GM13977 (cell line): ENCODE results near the gene PPAN.

ENCODE experiments used
- DNase-seq: peaks from one replicate; pipeline ENCODE4 v3.0.0; 2012; ENCODE audit warnings: low spot score
- in situ Hi-C: fragments of 300-500 bp; cut with MboI; formaldehyde crosslinking; loops from one replicate; pipeline ENCODE4 v1.12.0; 2022; ENCODE audit warnings: low sequenced_read_pairs, low pct_unique_long_range_greater_than_20kb, mixed read lengths, inconsistent platforms; ENCODE audit not compliant: unreplicated experiment
- TF ChIP-seq, protein P1 (sequence below): IDR thresholded peaks from 2 replicates; pipeline ENCODE4 v1.5.1; 2012; ENCODE audit warnings: mild to moderate bottlenecking, control low read depth; ENCODE audit not compliant: insufficient read depth; ENCODE audit errors: extremely low read depth, missing control alignments

Gene PPAN

DNA sequence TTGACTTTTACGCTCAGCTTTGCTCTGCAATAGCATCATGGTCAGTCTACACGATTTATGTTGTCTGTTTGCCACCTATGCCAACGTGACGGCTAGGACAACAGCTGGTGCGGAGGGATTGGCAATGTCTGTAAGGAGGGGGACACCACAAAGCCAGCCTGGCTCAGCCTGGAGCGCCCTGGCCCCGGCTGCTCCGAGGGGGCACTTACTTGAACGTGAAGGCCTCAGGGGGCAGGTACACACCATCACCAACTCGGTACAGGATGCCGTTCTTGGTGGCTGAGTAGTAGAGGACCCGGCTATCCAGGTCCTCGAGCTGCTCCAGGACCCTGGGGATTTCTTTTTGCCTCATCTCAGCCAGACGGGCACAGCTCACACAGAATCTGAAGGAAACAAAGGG, 40.0 kb downstream of the PPAN start:
- DNase-seq = no peak
- TF ChIP-seq, protein P1, sequence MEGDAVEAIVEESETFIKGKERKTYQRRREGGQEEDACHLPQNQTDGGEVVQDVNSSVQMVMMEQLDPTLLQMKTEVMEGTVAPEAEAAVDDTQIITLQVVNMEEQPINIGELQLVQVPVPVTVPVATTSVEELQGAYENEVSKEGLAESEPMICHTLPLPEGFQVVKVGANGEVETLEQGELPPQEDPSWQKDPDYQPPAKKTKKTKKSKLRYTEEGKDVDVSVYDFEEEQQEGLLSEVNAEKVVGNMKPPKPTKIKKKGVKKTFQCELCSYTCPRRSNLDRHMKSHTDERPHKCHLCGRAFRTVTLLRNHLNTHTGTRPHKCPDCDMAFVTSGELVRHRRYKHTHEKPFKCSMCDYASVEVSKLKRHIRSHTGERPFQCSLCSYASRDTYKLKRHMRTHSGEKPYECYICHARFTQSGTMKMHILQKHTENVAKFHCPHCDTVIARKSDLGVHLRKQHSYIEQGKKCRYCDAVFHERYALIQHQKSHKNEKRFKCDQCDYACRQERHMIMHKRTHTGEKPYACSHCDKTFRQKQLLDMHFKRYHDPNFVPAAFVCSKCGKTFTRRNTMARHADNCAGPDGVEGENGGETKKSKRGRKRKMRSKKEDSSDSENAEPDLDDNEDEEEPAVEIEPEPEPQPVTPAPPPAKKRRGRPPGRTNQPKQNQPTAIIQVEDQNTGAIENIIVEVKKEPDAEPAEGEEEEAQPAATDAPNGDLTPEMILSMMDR = no peak
- in situ Hi-C loops = no loop called here

DNA sequence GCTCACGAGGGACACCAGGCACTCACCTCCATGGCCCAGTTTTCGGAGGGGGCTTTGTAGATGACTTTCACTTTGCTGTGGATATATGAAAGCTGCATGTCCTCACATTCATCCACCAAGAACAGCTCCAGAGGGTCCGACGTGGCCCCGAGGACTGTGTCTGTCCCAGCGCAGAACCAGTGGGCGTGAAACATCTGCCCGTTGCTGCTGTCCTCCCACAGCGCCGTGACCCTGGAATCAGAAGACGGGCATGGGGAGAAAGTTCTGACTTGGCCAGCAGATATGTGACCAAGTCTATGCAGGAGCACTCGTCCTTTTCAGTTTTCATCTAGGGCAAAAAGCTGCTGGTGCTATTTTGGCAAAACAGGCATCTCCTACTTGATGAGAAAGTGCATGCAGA, 43.3 kb downstream of the PPAN start:
- TF ChIP-seq, protein P1 = no peak
- DNase-seq = no peak
- in situ Hi-C loops = no loop called here

DNA sequence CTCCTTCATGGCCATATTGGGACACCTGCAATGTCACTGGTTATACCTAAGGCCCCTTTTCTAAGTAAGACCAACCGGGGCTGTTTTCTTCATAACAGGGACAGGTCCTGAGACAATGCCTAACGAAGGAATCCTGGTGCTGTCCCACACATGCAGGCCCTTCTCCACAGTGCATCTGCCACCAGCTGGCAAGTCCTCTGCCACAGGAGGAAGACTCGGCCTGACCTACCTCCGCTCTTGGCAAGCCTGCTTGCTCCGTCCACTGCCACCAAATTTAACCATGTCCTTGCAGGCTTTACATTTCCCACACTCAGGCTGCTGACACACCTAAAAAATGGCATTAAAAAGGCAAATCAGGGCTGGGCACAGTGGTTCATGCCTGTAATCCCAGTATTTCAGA, 45.4 kb downstream of the PPAN start:
- no peak for DNase-seq
- TF ChIP-seq, protein P1 = no peak
- in situ Hi-C loops = no loop called here

DNA sequence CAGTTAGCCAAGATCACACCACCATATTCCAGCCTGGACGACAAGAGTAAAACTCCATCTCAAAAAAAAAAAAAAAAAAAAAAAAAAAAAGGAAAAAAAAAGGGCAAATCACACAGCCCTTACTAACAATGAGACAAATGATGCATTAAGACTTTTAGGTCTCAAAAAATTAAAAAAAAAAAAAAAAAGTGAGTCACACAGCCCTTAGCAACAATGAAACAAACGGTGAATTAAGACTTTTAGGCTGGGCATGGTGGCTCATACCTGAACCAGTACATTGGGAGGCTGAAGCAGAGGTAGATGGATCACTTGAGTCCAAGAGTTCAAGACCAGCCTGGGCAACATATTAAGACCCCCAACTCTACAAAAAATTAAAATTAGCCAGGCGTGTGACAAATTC, 45.9 kb downstream of the PPAN start:
- in situ Hi-C loops = no loop called here
- DNase-seq = no peak

DNA sequence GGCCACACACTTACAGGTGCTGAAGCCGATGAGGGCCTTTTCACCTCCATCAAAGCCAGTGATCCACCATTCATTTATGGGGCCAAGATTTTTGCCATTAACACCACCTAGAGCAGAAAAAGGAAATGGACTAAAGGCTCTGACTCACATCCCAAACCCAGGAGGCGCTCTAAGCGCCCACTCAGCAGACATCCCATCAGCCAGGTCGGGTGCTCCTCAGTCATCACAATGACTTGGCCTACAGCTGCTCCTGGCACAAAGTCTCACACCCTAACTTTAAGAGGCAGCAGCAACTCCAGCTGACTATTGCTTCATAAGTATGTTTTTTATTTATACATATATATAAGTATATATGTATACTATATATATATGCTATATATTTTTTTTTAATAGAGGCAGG, 49.7 kb downstream of the PPAN start:
- DNase-seq = no peak
- TF ChIP-seq, protein P1 = no peak
- in situ Hi-C loops = no loop called here

More for the DNA sequence above, 45.9 kb downstream of the PPAN start:
- TF ChIP-seq, protein P1 = no peak

DNA sequence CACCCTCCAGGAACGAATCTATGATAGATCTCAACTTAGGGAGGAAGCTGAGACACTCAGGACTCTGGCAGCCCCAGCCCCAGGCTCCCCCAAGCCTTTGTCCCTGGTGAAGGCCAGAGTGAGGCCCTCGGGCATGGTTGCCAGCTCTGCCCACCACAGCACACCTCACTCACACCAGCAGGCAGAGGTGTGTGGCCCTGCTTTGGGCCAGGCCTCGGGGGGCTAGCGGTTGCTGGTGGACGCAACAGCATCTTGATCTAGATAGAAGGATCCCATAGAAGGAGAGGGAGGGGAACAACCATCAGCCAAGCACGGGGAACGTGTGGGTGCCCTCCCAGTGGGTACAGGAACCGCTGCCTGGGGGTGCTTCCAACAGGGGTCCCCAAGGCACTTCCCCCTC, 51.9 kb downstream of the PPAN start:
- in situ Hi-C loops = no loop called here
- no peak for DNase-seq
- TF ChIP-seq, protein P1 = no peak

DNA sequence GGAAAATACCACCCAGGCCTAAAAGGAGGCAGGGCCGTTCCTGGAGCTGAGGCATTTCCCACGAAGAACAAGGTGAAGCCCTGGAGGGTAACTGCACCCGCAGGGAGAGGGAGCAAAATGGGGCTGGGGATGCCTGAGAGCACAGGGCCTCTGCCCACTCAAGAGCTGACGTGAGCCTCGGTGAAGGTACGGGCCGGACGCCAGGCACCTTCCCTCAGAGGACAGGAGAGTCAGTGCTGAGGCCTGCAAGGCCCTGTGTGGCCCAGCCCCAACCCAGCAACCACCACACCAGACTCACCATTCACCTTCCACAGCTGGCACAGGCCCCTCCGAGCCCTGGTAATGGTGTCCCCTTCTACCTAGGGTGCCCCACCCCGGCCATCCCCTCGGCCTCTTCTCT, 52.3 kb downstream of the PPAN start:
- TF ChIP-seq, protein P1 = no peak
- in situ Hi-C loops = no loop called here
- no peak for DNase-seq
